SHP77 (cell line): ENCODE measurements around the gene COPS8.
A peak's percentile ranks its signal among the peaks of the same experiment; 100 is the strongest.

Source experiments
- DNase-seq, 2 experiments: peaks; one replicate each; lab custom pipeline; 2025; lab: John Stamatoyannopoulos, UW

COPS8 gene

DNA sequence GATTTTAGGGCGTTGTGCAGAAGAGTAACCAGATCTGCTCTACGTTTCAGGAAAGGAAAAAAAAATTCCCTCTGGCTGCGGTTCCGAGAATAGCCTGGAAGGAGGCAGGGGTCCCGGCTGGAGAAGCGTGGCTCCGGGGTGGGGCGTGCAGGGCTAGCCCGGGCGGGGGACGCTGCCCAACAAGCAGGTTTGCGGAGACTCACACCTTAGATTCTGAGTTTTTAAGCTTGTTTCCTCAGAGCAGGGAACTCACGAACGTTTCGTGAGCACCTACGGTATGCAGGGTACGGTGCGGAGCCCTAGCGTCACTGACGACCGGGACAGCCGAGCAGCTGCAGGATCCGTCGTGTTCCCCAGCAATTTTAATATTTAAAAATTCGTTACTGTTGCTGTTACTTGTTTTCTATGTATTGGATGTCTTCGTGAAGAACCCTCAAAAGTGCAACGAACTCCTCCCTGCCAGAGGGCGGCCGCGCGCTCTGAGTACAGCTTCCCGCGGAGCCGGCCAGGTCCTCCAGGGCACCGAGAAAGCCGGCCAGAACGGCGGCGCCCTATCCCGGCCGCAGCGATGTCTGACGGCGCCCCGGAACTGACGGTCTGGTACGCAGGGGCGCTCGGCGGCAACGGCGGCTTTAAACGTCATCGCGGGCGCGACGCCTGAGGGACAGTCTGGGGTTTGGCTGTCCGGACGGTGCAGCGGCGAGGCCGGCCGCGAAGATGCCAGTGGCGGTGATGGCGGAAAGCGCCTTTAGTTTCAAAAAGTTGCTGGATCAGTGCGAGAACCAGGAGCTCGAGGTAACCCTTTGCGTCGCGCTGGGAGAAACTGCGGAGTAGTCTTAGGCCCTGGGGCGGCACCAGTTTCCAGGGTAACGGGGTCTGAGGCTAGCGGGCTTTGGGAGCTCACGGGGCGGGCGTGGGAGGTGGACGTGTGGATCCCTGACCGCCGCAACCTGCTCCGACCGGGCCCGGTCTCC is at the start of gene COPS8:
Gene COPS8, plus strand, starts transcription at position 642 of the 974 bp plus-strand sequence. Its CDS starts 76 bp downstream, at position 718.
- peak; percentile 79 to 90 for DNase-seq

DNA sequence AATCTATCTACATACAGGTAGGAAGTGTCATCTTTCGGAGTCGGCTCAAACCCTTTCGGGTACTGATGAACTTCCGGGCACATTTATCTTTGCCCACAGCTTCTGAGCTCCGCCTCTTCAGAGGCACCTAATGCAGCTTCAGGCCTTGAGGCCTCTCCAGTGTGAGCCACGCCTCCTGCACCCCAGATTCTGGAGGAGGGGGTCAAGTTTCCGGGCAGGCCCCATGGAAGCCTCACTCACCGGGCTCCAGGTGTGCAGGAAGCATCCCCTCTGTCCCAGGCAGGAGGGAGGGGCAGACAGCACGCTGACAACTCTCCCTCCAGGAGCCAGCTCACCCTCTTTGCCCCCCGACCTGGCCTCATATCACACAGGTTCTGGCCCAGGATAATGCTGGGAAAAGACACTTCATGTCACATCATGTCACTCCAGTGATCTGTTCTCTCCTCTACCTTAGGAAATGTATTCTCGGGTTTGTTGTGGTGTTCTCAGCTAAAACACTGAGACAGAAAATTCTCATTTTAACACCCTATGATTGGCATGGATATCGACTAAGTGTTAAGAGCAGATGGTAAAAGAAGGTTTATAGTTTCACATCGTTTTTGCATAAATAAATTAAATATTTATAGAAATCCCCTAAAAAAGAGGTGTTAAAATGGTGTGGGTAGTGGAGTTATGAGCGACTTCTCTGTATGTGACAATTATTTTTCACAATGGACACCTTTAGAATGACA is 46.2 kb upstream of the COPS8 start:
- no peak for DNase-seq

DNA sequence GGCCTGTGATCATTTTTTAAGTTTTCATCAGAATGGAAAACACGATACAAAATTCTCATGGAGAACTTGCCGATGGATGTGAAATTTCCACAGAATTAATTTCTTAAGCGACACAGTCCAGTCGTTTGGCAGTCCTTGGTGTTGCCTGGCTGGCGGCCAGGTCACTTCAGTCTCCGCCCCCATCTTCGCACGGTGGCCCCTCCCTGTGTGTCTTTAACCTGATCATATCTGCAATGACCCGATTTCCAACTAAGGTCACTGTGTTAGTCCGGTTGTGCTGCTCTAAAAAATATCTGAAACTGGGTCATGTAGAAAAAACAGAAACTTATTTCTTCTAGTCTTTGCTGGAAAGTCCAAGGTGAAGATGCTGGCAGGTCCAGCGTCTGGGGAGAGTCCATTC is 44.5 kb upstream of the COPS8 start:
- no peak for DNase-seq

DNA sequence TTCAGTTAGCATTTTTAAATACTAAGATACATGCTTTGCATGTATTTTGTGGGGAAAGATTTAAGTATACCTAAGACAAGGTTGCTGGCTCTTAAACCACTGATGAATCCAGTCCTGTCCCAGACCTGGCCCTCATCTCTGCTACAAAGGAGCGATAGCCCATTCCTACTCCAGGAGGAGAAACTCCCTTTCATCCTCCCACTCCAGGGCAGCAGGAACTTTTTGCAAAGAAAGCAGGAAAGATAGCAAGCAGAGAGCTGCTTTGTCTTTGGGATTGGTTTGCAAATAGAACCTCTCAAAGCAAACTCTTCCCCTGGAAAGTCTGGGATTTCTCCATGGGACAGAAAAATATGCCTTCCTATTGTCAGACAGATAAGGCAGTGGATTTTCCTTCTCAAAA is 43.6 kb upstream of the COPS8 start:
- DNase-seq, result no peak

GRCh38 chr2:237043866-237044265 is 41.8 kb upstream of the COPS8 start:
- DNase-seq, result peak in 1 of 2 experiments; percentile 36

GRCh38 chr2:237044281-237044680 is 41.4 kb upstream of the COPS8 start:
- DNase-seq, result no peak

DNA sequence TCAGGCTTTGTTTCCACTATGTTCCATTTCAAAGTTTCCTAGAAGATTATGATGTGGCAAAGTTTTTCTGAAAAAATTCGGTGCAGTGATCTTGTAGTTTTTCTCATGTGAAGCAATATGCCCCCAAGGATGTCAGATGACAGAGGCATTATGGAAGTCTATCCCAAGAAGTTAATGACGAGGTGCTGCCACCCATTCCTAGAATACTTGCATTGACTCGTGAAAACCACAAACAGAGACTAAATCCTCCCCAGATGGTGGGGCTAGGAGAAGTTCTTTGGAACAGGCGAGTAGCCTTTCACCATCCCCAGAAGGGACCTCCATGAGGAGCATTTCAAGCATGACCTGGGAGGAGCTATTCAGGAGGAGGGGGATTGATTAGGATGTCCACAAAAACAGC is 40.2 kb upstream of the COPS8 start:
- DNase-seq, result no peak

- DNase-seq, result no peak
These were observed 37.1 kb upstream of the COPS8 start for GRCh38 chr2:237048595-237048994.

- no peak for DNase-seq
These were observed 33.8 kb upstream of the COPS8 start for GRCh38 chr2:237051861-237052260.

DNA sequence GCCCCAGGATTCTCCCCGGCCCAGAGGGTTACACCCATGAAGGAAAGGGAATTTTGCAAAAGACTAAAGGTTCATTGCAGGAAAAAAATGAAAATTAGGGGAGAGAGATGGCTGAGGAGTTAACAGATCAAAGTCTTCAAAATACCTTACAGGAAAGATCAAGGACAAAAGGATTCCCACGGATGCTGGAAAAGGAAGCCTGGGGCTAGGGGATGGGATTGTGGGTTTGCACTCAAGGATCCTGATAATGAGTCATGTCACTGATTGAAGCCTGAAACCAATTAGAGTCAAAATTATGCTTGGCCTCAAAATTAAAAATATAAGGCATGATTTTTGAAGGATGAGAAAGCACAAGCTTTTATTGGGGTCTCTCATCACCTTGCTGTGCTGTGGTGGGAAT is 32.6 kb upstream of the COPS8 start:
- DNase-seq, result no peak

GRCh38 chr2:237055386-237056100 is 30.1 kb upstream of the COPS8 start:
- DNase-seq, result no peak

DNA sequence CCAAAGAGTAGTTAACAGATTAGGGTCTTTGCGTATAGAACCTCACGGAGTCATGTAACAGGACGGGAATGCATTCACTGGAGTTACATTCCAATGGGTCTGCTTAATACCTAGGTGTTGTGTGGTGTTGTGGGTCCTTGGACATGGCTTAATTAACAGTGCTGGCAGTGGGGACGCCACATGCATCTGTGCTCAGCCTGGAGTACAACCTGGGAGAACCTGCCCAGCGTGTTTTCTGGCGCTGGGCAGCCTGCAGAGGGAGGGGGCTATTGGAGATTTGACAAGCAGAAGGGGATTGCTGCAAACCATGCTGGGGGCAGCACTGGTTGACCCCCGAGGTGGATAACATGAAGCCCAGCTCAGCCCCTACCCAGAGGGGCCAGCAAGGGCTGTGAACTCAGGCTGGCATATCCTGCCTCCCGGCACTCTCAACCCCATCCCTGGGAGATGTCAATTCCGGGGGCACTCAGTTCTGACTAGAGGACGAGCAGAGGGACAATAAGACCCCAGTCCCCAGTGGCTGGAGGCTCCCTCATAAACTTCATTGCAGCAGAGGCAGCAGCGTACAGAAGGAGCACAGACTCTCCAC is 29.3 kb upstream of the COPS8 start:
- no peak for DNase-seq

DNA sequence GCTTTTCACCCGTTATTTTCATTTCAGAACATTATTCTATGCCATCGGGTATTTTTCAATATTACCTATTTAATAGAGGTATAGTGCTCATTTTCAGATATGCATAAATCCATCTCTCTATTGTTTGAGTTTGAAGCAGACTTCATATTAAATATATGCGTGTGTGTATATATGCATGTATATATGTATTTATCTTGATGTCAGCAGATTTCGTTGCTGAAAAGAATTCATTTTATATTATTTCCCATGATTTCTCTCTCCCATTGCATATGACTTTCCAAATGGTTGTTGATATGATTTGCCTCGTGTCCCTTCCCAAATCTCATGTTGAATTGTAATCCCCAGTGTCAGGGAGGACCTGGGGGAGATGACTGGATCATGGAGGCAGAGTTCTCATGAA is 28.6 kb upstream of the COPS8 start:
- DNase-seq, result no peak

DNA sequence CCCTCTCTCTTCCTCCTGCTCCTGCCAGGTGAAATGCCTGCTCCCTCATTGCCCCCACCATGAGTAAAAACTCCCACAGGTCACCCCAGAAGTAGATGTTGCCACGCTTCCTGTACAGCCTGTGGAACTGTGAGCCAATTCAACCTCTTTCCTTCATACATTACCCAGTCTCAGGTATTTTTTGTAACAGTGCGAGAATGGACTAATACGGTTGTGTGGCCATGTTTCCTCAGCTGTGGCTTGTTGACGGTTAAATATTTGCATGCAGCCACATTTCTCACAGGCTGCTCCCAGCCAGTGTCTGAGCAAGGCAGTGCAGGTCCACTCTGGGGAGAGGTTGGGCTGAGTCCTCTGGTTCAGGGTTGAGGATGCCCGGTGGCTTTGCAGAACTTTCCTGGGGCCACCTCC is 27.8 kb upstream of the COPS8 start:
- DNase-seq, result no peak

GRCh38 chr2:237058423-237058822 is 27.3 kb upstream of the COPS8 start:
- DNase-seq, result no peak

DNA sequence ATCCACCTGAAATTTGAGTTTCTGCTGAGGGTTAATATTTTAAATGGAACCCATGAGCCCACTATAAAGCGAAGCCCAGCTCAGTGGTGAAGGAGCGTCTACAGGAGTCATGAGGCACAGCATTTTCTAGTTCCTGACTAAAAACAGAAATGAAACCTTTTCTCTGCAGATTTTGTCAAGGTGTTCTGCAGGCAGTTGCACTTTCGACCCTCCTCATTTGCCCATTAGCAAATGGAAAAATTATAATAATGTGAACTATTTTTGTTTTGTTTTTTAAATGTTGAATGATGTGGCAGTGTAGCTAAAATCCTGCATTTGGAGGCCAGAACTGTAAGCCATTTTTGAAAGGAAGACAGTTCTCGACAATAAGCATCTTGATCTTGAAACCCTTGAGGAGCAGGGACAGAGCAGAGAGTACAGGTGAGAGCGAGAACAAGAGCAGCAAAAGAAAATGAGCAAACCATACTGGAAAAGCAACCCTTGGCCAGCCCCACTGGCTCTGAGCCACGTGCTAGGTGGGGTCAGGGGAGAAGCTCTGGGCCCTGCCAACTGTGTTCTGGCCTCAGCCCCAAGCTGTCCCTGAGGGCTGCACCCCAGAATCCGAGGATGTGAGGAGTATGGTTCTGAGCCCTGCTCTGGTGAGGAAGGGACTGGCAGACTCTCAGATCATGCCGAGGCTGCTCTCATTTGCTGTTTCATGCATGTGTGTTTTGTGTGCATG is 26.4 kb upstream of the COPS8 start:
- no peak for DNase-seq

GRCh38 chr2:237060534-237061312 is 25.0 kb upstream of the COPS8 start:
- peak; percentile 65 for DNase-seq

- DNase-seq, result no peak
These were observed 24.3 kb upstream of the COPS8 start for GRCh38 chr2:237061356-237061755.

DNA sequence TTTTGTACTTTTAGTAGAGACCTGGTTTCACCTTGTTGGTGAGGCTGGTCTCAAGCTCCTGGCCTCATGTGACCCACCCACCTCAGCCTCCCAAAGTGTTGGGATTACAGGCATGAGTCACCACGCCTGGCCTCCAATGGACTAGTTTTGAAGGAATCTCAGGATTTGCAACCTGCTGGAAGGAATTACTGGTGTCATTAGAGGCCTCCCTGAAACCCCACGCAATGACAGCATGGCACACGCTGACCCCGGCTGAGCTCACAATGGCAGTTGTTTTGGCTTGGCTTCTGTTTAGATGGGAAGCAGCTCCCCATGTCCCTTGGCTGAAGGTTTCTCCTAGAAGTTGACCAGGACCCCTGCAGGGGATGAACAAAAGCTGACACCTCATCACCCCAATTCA is 23.1 kb upstream of the COPS8 start:
- no peak for DNase-seq
